ENCODE measurements around the gene NEK11. TPM values are rescaled to one million over a fixed set of nuclear protein-coding genes. Genes with fewer than 3 reads are reported as not detected.

NEK11 gene
- total RNA-seq, 1 donor from 2014 or later, result 1.9 TPM

- intact Hi-C loops (cut with micrococcal nuclease), result no loop called here
- no peak for ATAC-seq (ENCODE audit: low read depth)
- CTCF ChIA-PET, result no interaction called here
- no peak overlapping the region for H3K4me3 Mint-ChIP-seq
- no peaks in the 10 kb centered on the region for H3K27me3 Mint-ChIP-seq
- DNase-seq, result no peak
- peaks cover 68% of the 10 kb centered on the region for H3K36me3 Mint-ChIP-seq (ENCODE audit: low read depth)
- TF ChIP-seq CTCF (IDR thresholded peaks at IDR 0.05), result no peak
- H3K4me1 Mint-ChIP-seq, result peaks cover 7% of the 10 kb centered on the region
- H3K27ac Mint-ChIP-seq, result no peak overlapping the region
- POLR2A ChIA-PET, result no interaction called here
- no peaks in the 10 kb centered on the region for H3K9me3 Mint-ChIP-seq
These were observed 19.4 kb upstream of the NEK11 start for GRCh38 chr3:131007256-131007655.

- Mint-ChIP-seq H3K36me3 (ENCODE audit: low read depth) (peaks cover 69% of the 10 kb centered on the region), H3K27me3 (no peaks in the 10 kb centered on the region), H3K9me3 (no peaks in the 10 kb centered on the region), H3K27ac (no peak overlapping the region), H3K4me3 (no peak overlapping the region), H3K4me1 (peaks cover 7% of the 10 kb centered on the region)
- ATAC-seq (ENCODE audit: low read depth) (no peak), DNase-seq (no peak)
- intact Hi-C loops (cut with micrococcal nuclease), result no loop called here
- no peak for TF ChIP-seq CTCF (IDR thresholded peaks at IDR 0.05)
- ChIA-PET POLR2A (no interaction called here), CTCF (no interaction called here)
These were observed 18.9 kb upstream of the NEK11 start for GRCh38 chr3:131007782-131008181.

- Mint-ChIP-seq H3K27me3 (no peaks in the 10 kb centered on the region), H3K36me3 (ENCODE audit: low read depth) (peaks cover 72% of the 10 kb centered on the region), H3K4me3 (no peak overlapping the region), H3K27ac (no peak overlapping the region), H3K4me1 (peaks cover 7% of the 10 kb centered on the region), H3K9me3 (no peaks in the 10 kb centered on the region)
- no peak for TF ChIP-seq CTCF (IDR thresholded peaks at IDR 0.05)
- ChIA-PET CTCF (no interaction called here), POLR2A (no interaction called here)
- DNase-seq (no peak), ATAC-seq (ENCODE audit: low read depth) (no peak)
- intact Hi-C loops (cut with micrococcal nuclease), result no loop called here
These were observed 18.4 kb upstream of the NEK11 start for GRCh38 chr3:131008326-131008725.

- DNase-seq, result no peak
- Mint-ChIP-seq H3K9me3 (no peaks in the 10 kb centered on the region), H3K27me3 (no peaks in the 10 kb centered on the region), H3K4me3 (no peak overlapping the region), H3K27ac (no peak overlapping the region), H3K36me3 (ENCODE audit: low read depth) (peaks cover 78% of the 10 kb centered on the region), H3K4me1 (peaks cover 7% of the 10 kb centered on the region)
- ChIA-PET CTCF (interaction anchor here (1.2 kb wide), 1 partner anchor 116 kb away, joined by 4 read pairs; the partner anchor contains the start of gene ATP2C1), POLR2A (no interaction called here)
- ATAC-seq (ENCODE audit: low read depth), result no peak
- intact Hi-C loops (cut with micrococcal nuclease), result no loop called here
- TF ChIP-seq CTCF (IDR thresholded peaks at IDR 0.05), result no peak
These were observed 17.0 kb upstream of the NEK11 start for GRCh38 chr3:131009698-131010097.

- intact Hi-C loops (cut with micrococcal nuclease), result no loop called here
- Mint-ChIP-seq H3K36me3 (ENCODE audit: low read depth) (peaks cover 58% of the 10 kb centered on the region), H3K27me3 (no peaks in the 10 kb centered on the region), H3K9me3 (no peaks in the 10 kb centered on the region), H3K27ac (no peak overlapping the region), H3K4me3 (no peak overlapping the region), H3K4me1 (peaks cover 36% of the 10 kb centered on the region)
- TF ChIP-seq CTCF (IDR thresholded peaks at IDR 0.05), result no peak
- DNase-seq (no peak), ATAC-seq (ENCODE audit: low read depth) (no peak)
- ChIA-PET CTCF (no interaction called here), POLR2A (no interaction called here)
These were observed 7.7 kb upstream of the NEK11 start for GRCh38 chr3:131018970-131019369.

Data from activated B cell treated with CpG ODN at 0.5 μM for 24 hours (primary cell).